ENCODE measurements around the gene CYP4F11. TPM values are rescaled to one million over a fixed set of nuclear protein-coding genes. Genes with fewer than 3 reads are reported as not detected.

Gene CYP4F11
- 4.7 and 8.4 TPM in 2 replicates for total RNA-seq (2016; rRNA removed; fragmentation: Illumina TruSeq; extraction: Trizol)
- 1.6 and 2.0 TPM in 2 replicates for total RNA-seq (2016; cell fraction: cytosol; rRNA removed; fragmentation: Illumina TruSeq; extraction: Trizol; ENCODE audit: low read depth)
- 3.8 and 9.8 TPM in 2 replicates for total RNA-seq (2016; cell fraction: insoluble cytoplasmic fraction; rRNA removed; fragmentation: Illumina TruSeq; extraction: Trizol)
- total RNA-seq (2016; cell fraction: membrane; rRNA removed; fragmentation: Illumina TruSeq; extraction: Trizol): 3.7 and 4.7 TPM in 2 replicates
- total RNA-seq (2016; cell fraction: nucleus; rRNA removed; fragmentation: Illumina TruSeq; extraction: Trizol): 12.7 and 16.1 TPM in 2 replicates
- polyA plus RNA-seq (2011; rRNA removed): 7.8 and 8.2 TPM in 2 replicates
- 4.9 and 5.1 TPM in 2 replicates for polyA plus RNA-seq (2011; cell fraction: cytosol; rRNA removed)
- polyA plus RNA-seq (2011; cell fraction: nucleus; rRNA removed): 14.5 and 17.8 TPM in 2 replicates
- 6.2 and 7.0 TPM in 2 replicates for polyA plus RNA-seq (2012)
- 2.3 and 2.4 TPM in 2 replicates for polyA plus RNA-seq (2016; cell fraction: cytosol; fragmentation: Illumina TruSeq; extraction: Trizol; ENCODE audit: low read depth)
- polyA plus RNA-seq (2016; cell fraction: insoluble cytoplasmic fraction; fragmentation: Illumina TruSeq; extraction: Trizol; ENCODE audit: low read depth): 4.0 and 4.2 TPM in 2 replicates
- 3.1 and 3.3 TPM in 2 replicates for polyA plus RNA-seq (2016; cell fraction: membrane; fragmentation: Illumina TruSeq; extraction: Trizol; ENCODE audit: low read depth)
- 20.5 and 22.6 TPM in 2 replicates for polyA plus RNA-seq (2016; cell fraction: nucleus; fragmentation: Illumina TruSeq; extraction: Trizol; ENCODE audit: insufficient read depth, low read depth)
- 4.9 and 17.6 TPM in 2 replicates for polyA minus RNA-seq (2011; rRNA and poly(A)+ RNA removed; ENCODE audit: low replicate concordance)
- 4.5 and 7.9 TPM in 2 replicates for polyA minus RNA-seq (2011; cell fraction: cytosol; rRNA and poly(A)+ RNA removed)
- 11.5 and 14.0 TPM in 2 replicates for polyA minus RNA-seq (2011; cell fraction: nucleus; rRNA and poly(A)+ RNA removed)
- Bru-seq, nascent RNA: percentile 66 among the genes with signal in this experiment
- percentile 71 among the genes with signal in this experiment for BruChase-seq, experiment 1, labeled RNA remaining after a 6-hour chase
- BruChase-seq, experiment 2, labeled RNA remaining after a 2-hour chase: percentile 71 among the genes with signal in this experiment
- long read RNA-seq, experiment 1, transcript CYP4F11-203 (12 exons, 3,161 nt): major isoform, 11 of 14 reads
- long read RNA-seq, experiment 1, partial matches to known transcripts: 0 of 14 reads
- long read RNA-seq, experiment 1, other reads (novel, unspliced or antisense): 2 of 14 reads
- long read RNA-seq, experiment 2, transcript CYP4F11-203 (12 exons, 3,161 nt): major isoform, 19 of 27 reads
- long read RNA-seq, experiment 2, partial matches to known transcripts: 5 of 27 reads
- long read RNA-seq, experiment 2, other reads (novel, unspliced or antisense): 2 of 27 reads

- intact Hi-C loops (cut with micrococcal nuclease; ENCODE audit: unreplicated experiment) (no loop called here), in situ Hi-C loops (cut with HindIII; ENCODE audit: extremely low pct_ligation_motif_present, low pct_unique_long_range_greater_than_20kb) (no loop called here)
- WGBS (ENCODE audit: low lambda C conversion rate): 0% methylated on average over 7 of the region's 10 CpGs
- POLR2A ChIA-PET: interaction anchor here (1.1 to 1.7 kb wide), 5 partner anchors 9 to 294 kb away, joined by 3 to 6 read pairs (median 3); partner anchors contain the start of genes CYP4F3 and FAM32A
- ATAC-seq: peak; percentile 89
- H3K36me3 ChIP-seq (replicated peaks in 1 of 2; ENCODE audit: control insufficient read depth in 1 of 2, insufficient read depth in 2 of 2, low read length in 2 of 2): no peaks in the 10 kb centered on the region
- H4K20me1 ChIP-seq (ENCODE audit: insufficient read depth, low read length): no peaks in the 10 kb centered on the region
- H3K27me3 ChIP-seq (ENCODE audit: control insufficient read depth in 1 of 2, insufficient read depth in 2 of 2, low read length in 2 of 2): no peaks in the 10 kb centered on the region
- peak; percentile 87 for DNase-seq (ENCODE audit: low spot score)
- peak within 1 kb of the TSS; percentile 61 for H3K9ac ChIP-seq (ENCODE audit: insufficient read depth, low read depth, low read length)
- no peaks in the 10 kb centered on the region for H3K9me3 ChIP-seq (ENCODE audit: low read length)
- no peaks in the 10 kb centered on the region for H3K79me2 ChIP-seq (ENCODE audit: insufficient read depth, low read length)
- peaks cover 21% of the 10 kb centered on the region for H3K4me1 ChIP-seq (ENCODE audit: insufficient read depth, low read length)
- H3K27ac ChIP-seq (ENCODE audit: extremely low read length, insufficient read depth, low read length): peak within 1 kb of the TSS; percentile 74
- peak within 1 kb of the TSS; percentile 70 for H3K4me2 ChIP-seq (ENCODE audit: low read depth, low read length)
- CTCF ChIA-PET (ENCODE audit: low intra/inter-chr PET ratio, low total read pairs): no interaction called here
- no TSS peak for BruUV-seq (replicated peaks)
- H2AFZ ChIP-seq (ENCODE audit: low read length): no peak within 1 kb of the TSS
- FAIRE-seq: peak; percentile 95
- peak within 1 kb of the TSS; percentile 66 to 74 (median 70) for H3K4me3 ChIP-seq (replicated peaks in 1 of 3; ENCODE audit: insufficient read depth in 1 of 3, low read depth in 2 of 3, low read length in 3 of 3)
- TF ChIP-seq ZNF432 (CRISPR knock-in tag; IDR thresholded peaks at IDR 0.05; ENCODE audit: borderline replicate concordance) (no peak), MTF1 (CRISPR knock-in tag; IDR thresholded peaks at IDR 0.05) (no peak), SIN3A (IDR thresholded peaks at IDR 0.05; ENCODE audit: borderline replicate concordance, low read depth, low read length) (no peak), ZNF337 (CRISPR knock-in tag; IDR thresholded peaks at IDR 0.05; ENCODE audit: borderline replicate concordance, low read depth) (no peak), SAP130 (CRISPR knock-in tag; IDR thresholded peaks at IDR 0.05; ENCODE audit: low read depth) (peak; percentile 62), FOXK2 (IDR thresholded peaks at IDR 0.05) (peak; percentile 41; the same call in 1 of the 2 replicates), AGO1 (IDR thresholded peaks at IDR 0.05; ENCODE audit: low read depth, low read length, poor library complexity, severe bottlenecking) (peak; percentile 2), PREB (CRISPR knock-in tag; IDR thresholded peaks at IDR 0.05) (no peak), CHD4 (IDR thresholded peaks at IDR 0.05; ENCODE audit: borderline replicate concordance, low read length) (no peak), RFXAP (CRISPR knock-in tag; IDR thresholded peaks at IDR 0.05; ENCODE audit: borderline replicate concordance) (no peak), AHR (CRISPR knock-in tag; IDR thresholded peaks at IDR 0.05) (no peak), SMAD1 (CRISPR knock-in tag; IDR thresholded peaks at IDR 0.05; ENCODE audit: borderline replicate concordance, low read depth) (no peak), ZNF503 (CRISPR knock-in tag; IDR thresholded peaks at IDR 0.05) (no peak), RBM22 (optimal IDR thresholded peaks at IDR 0.05; ENCODE audit: low read length) (no peak), SOX6 (IDR thresholded peaks at IDR 0.05) (no peak), SOX6 (CRISPR knock-in tag; IDR thresholded peaks at IDR 0.05) (0 out of 2 replicates have a peak, but pooled peaks have one; percentile 32), ZNF670 (CRISPR knock-in tag; IDR thresholded peaks at IDR 0.05; ENCODE audit: borderline replicate concordance) (no peak)
Measured at GRCh38 chr19:15934332-15935078, at the start of gene CYP4F11. Gene CYP4F11, minus strand, starts transcription at chr19:15934529. Its CDS starts 121 bp downstream, at chr19:15934408.

All from HepG2 (cell line).